Measurements from ENCODE around the gene TECTA. TPM values are rescaled to one million over a fixed set of nuclear protein-coding genes. Genes with fewer than 3 reads are reported as not detected.

Gene TECTA
- total and polyA plus RNA-seq, 2 of the 8 experiments (the other 6 are each of a cell fraction or from before 2014, with no cell fraction given): 0.59 to 1.0 TPM

DNA sequence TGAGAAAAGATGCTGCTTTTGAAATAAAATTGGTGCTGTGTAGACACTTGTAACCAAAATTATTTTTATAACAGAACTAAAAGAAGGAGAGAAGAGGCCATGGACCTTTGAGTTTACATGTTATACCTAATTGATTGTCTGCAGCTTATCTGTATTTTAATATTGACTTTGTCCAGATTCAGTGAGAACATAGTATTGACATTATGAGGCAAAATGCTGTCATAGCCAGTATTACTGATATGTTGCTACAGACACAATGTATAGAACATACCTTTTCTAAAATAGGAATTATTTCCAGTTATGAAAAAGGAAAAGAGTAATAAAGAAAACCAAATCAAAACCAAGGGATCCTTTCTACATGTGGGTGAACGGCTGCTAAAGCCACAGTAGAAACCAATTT lies 11.5 kb upstream of the TECTA start:
- Histone ChIP-seq H2BK20ac (ENCODE audit: low read length) (no peak overlapping the region), H3K36me3 (ENCODE audit: control insufficient read depth in 2 of 4, insufficient read depth in 4 of 4, low read length in 3 of 4) (peaks cover 0 to 9% (median 3%) of the 10 kb centered on the region in 4 experiments; a peak in 4 of 8 replicates), H2AFZ (ENCODE audit: low read length) (no peak overlapping the region), H3K79me2 (ENCODE audit: control insufficient read depth in 1 of 2, insufficient read depth in 2 of 2, low read length in 2 of 2) (no peaks in the 10 kb centered on the region), H3K56ac (replicated peaks; ENCODE audit: insufficient read length, low read depth, low read length) (no peak overlapping the region), H4K8ac (ENCODE audit: extremely low read depth, insufficient read depth, low read length) (no peak overlapping the region), H3K79me1 (ENCODE audit: low read depth, low read length) (no peaks in the 10 kb centered on the region), H2BK120ac (replicated peaks; ENCODE audit: low read depth, low read length) (no peak overlapping the region), H4K20me1 (replicated peaks in 1 of 2; ENCODE audit: control insufficient read depth in 1 of 2, insufficient read depth in 2 of 2, low read length in 2 of 2) (no peaks in the 10 kb centered on the region), H4K91ac (replicated peaks; ENCODE audit: insufficient read length, low read length) (no peak overlapping the region), H3K14ac (ENCODE audit: insufficient read length) (no peak overlapping the region), H3K18ac (ENCODE audit: extremely low read depth, low read length) (no peak overlapping the region), H4K5ac (ENCODE audit: insufficient read length, low read depth, low read length) (no peak overlapping the region), H3K4me1 (replicated peaks in 1 of 4; ENCODE audit: control insufficient read depth in 3 of 4, insufficient read depth in 4 of 4, low read length in 3 of 4) (no peaks in the 10 kb centered on the region), H2AK5ac (ENCODE audit: low read depth, low read length) (no peak overlapping the region), H3K23ac (ENCODE audit: insufficient read length) (no peak overlapping the region), H2BK15ac (ENCODE audit: low read length) (no peak overlapping the region), H3K4me2 (ENCODE audit: insufficient read depth in 1 of 2, low read depth in 2 of 2, low read length in 2 of 2) (no peak overlapping the region), H3K4ac (replicated peaks; ENCODE audit: insufficient read length, low read depth, low read length) (no peak overlapping the region), H3K27me3 (replicated peaks in 1 of 4; ENCODE audit: control insufficient read depth in 3 of 4, extremely low read depth in 1 of 4, insufficient read depth in 3 of 4, low read length in 3 of 4) (peaks cover 0 to 1% (median 0%) of the 10 kb centered on the region in 4 experiments; a peak in 1 of 7 replicates), H3K27ac (ENCODE audit: low read depth, low read length) (no peak overlapping the region), H2BK12ac (ENCODE audit: low read depth, low read length) (no peak overlapping the region), H3K9ac (replicated peaks in 1 of 4; ENCODE audit: extremely low read depth in 1 of 4, low read depth in 3 of 4, low read length in 3 of 4) (no peak overlapping the region), H2BK5ac (ENCODE audit: low read depth, low read length) (no peak overlapping the region), H3K4me3 (ENCODE audit: extremely low read depth in 1 of 4, insufficient read depth in 2 of 4, low read depth in 3 of 4, low read length in 4 of 4) (no peak overlapping the region), H3K23me2 (ENCODE audit: low read depth, low read length) (no peaks in the 10 kb centered on the region), H3K9me3 (ENCODE audit: insufficient read depth in 2 of 2, low read depth in 1 of 2, low read length in 1 of 2) (no peaks in the 10 kb centered on the region)
- FAIRE-seq (no peak), DNase-seq (ENCODE audit: low read depth in 1 of 2, low spot score in 2 of 2) (no peak)
- POLR2A ChIA-PET (ENCODE audit: partially characterized antibody): no interaction called here
- WGBS, 2 experiments (ENCODE audit: extremely low coverage in 1 of 2, insufficient coverage in 1 of 2, insufficient read length in 1 of 2, insufficient replicate concordance in 2 of 2, low coverage in 1 of 2, low lambda C conversion rate in 2 of 2, missing lambda C conversion rate in 1 of 2): 77% methylated on average over 1 of the region's 1 CpG; no CpG with 5 or more reads in 1 of the 2 experiments
- CTCF ChIA-PET (ENCODE audit: partially characterized antibody): interaction anchor here (0.6 to 0.9 kb wide), 3 partner anchors 21 to 52 kb away, joined by 3 to 5 read pairs (median 3); no protein-coding TSS in a partner anchor
- TF ChIP-seq RAD21 (IDR thresholded peaks at IDR 0.05 in 1 of 2, conservative IDR thresholded peaks at IDR 0.05 in 1 of 2; ENCODE audit: low read depth in 2 of 2, low read length in 2 of 2): no peak
- no peak for TF ChIP-seq GABPA (IDR thresholded peaks at IDR 0.05; ENCODE audit: borderline replicate concordance, insufficient read depth, low read length)
- no peak for TF ChIP-seq CHD1 (IDR thresholded peaks at IDR 0.05; ENCODE audit: low read depth, low read length)
- no peak for TF ChIP-seq MAX (IDR thresholded peaks at IDR 0.05)
- no peak for TF ChIP-seq CREB1 (IDR thresholded peaks at IDR 0.05)
- TF ChIP-seq ATF3 (IDR thresholded peaks at IDR 0.05; ENCODE audit: insufficient read depth, low read depth, low read length): no peak
- no peak for TF ChIP-seq RXRA (IDR thresholded peaks at IDR 0.05; ENCODE audit: insufficient read depth, low read depth, low read length)
- no peak for TF ChIP-seq CEBPB (IDR thresholded peaks at IDR 0.05; ENCODE audit: low read depth, low read length)
- no peak for TF ChIP-seq SAP30 (IDR thresholded peaks at IDR 0.05; ENCODE audit: insufficient read depth, insufficient replicate concordance, low read length)
- TF ChIP-seq CTBP2 (IDR thresholded peaks at IDR 0.05; ENCODE audit: borderline replicate concordance, insufficient read depth, insufficient read length, low read length): no peak
- TF ChIP-seq ASH2L (IDR thresholded peaks at IDR 0.05; ENCODE audit: low read length): no peak
- TF ChIP-seq SRF (IDR thresholded peaks at IDR 0.05; ENCODE audit: low read depth, low read length): no peak
- TF ChIP-seq SP1 (IDR thresholded peaks at IDR 0.05; ENCODE audit: low read depth, low read length): no peak
- TF ChIP-seq GTF2F1 (IDR thresholded peaks at IDR 0.05; ENCODE audit: borderline replicate concordance, low read depth, low read length): no peak

All from H1 (cell line).